ENCODE data around the gene SCNN1G.

DNA sequence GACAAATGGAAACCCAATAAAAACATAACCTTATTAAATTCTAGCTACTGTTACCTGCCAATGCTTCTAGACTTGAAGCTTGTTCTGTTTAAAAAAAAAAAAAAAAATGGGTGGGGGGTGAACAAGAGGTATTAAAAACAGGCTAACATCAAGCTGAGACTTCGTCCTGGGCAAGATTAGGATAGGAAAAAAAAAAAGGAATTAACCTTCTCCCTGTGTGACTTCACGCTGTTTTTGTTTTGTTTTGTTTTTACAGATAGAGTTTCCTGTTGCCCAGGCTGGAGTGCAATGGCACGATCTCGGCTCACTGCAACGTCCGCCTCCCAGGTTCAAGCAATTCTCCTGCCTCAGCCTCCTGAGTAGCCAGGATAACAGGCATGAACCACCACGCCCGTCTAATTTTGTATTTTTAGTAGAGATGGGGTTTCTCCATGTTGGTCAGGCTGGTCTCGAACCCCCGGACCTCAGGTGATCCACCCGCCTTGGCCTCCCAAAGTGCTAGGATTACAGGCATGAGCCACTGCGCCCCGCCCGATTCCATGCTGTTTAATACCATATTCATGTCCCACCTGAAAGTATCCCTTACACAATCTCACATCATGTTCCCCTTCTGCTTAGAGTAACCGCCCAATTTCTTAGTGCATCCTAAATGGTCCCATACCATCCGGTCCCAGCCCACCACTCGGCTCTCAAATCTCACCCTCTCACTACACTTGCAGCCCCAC is 35.5 kb upstream of the SCNN1G start:
- TF ChIP-seq, protein P1, sequence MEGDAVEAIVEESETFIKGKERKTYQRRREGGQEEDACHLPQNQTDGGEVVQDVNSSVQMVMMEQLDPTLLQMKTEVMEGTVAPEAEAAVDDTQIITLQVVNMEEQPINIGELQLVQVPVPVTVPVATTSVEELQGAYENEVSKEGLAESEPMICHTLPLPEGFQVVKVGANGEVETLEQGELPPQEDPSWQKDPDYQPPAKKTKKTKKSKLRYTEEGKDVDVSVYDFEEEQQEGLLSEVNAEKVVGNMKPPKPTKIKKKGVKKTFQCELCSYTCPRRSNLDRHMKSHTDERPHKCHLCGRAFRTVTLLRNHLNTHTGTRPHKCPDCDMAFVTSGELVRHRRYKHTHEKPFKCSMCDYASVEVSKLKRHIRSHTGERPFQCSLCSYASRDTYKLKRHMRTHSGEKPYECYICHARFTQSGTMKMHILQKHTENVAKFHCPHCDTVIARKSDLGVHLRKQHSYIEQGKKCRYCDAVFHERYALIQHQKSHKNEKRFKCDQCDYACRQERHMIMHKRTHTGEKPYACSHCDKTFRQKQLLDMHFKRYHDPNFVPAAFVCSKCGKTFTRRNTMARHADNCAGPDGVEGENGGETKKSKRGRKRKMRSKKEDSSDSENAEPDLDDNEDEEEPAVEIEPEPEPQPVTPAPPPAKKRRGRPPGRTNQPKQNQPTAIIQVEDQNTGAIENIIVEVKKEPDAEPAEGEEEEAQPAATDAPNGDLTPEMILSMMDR (IDR thresholded peaks at IDR 0.05) = no peak
- no peak for TF ChIP-seq POLR2A (IDR thresholded peaks at IDR 0.05; ENCODE audit: low read depth)
- TF ChIP-seq POLR2AphosphoS5 (IDR thresholded peaks at IDR 0.05) = no peak
- TF ChIP-seq EP300 (IDR thresholded peaks at IDR 0.05) = no peak

All from esophagus muscularis mucosa (tissue), 4 donors.